ENCODE measurements around the gene CAMK1D. TPM values are rescaled to one million over a fixed set of nuclear protein-coding genes. Genes with fewer than 3 reads are reported as not detected.

Gene CAMK1D
- total RNA-seq, 1 donor from 2014 or later: 22.5 TPM

DNA sequence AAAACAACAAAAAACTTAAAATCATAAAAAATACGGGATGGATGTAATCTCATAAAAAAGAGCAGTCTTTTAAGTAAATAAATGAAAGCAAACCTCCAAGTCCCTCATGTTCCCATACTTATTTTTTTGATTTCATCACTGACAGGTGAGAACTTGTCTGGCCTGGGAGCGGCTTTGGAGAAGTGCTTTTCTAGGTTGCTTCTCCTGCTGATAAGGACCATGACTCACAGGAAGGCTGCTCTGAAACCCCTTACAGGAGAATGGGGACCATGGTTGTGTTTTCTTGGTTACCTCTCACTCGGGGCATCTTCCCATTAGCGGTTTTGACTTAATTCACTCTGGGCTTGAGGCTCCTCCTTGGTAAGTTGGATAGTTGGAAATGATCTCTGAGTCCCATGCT, 237.4 kb downstream of the CAMK1D start:
- no peaks in the 10 kb centered on the region for H3K9me3 ChIP-seq
- H3K27me3 ChIP-seq (ENCODE audit: low read depth): no peaks in the 10 kb centered on the region
- ATAC-seq: no peak
- H3K36me3 ChIP-seq: no peaks in the 10 kb centered on the region
- intact Hi-C loops (cut with DNase I): no loop called here
- DNase-seq: no peak
- TF ChIP-seq, protein P1, sequence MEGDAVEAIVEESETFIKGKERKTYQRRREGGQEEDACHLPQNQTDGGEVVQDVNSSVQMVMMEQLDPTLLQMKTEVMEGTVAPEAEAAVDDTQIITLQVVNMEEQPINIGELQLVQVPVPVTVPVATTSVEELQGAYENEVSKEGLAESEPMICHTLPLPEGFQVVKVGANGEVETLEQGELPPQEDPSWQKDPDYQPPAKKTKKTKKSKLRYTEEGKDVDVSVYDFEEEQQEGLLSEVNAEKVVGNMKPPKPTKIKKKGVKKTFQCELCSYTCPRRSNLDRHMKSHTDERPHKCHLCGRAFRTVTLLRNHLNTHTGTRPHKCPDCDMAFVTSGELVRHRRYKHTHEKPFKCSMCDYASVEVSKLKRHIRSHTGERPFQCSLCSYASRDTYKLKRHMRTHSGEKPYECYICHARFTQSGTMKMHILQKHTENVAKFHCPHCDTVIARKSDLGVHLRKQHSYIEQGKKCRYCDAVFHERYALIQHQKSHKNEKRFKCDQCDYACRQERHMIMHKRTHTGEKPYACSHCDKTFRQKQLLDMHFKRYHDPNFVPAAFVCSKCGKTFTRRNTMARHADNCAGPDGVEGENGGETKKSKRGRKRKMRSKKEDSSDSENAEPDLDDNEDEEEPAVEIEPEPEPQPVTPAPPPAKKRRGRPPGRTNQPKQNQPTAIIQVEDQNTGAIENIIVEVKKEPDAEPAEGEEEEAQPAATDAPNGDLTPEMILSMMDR (IDR thresholded peaks at IDR 0.05): no peak
- H3K4me1 ChIP-seq: no peaks in the 10 kb centered on the region
- no peak overlapping the region for H3K4me3 ChIP-seq
- H3K27ac ChIP-seq: no peak overlapping the region

DNA sequence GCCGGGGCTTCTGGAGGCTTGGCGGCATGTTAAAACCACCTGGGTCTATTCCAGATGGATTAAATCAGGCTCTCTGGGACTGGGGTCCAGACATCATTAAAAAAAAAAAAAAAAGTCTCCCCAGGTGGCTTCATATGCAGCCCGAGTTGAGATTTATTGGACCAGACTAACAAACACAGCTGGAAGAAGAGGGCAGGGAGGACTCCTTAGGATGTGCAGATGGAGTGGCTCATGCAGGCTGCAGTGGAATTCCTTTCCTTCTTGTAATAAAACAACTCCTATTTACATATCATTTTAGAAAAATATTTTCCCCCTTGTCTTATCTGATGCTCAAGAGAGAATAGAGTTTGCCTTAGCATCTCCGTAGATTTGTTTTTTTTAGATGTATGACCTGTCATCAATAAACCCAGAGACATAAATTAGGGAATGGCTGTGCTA, 238.1 kb downstream of the CAMK1D start:
- intact Hi-C loops (cut with DNase I): no loop called here
- TF ChIP-seq, protein P1 (IDR thresholded peaks at IDR 0.05): no peak
- DNase-seq: no peak
- Histone ChIP-seq H3K27ac (no peak overlapping the region), H3K36me3 (no peaks in the 10 kb centered on the region), H3K9me3 (no peaks in the 10 kb centered on the region), H3K4me1 (no peaks in the 10 kb centered on the region), H3K27me3 (ENCODE audit: low read depth) (no peaks in the 10 kb centered on the region), H3K4me3 (no peak overlapping the region)
- ATAC-seq: no peak

DNA sequence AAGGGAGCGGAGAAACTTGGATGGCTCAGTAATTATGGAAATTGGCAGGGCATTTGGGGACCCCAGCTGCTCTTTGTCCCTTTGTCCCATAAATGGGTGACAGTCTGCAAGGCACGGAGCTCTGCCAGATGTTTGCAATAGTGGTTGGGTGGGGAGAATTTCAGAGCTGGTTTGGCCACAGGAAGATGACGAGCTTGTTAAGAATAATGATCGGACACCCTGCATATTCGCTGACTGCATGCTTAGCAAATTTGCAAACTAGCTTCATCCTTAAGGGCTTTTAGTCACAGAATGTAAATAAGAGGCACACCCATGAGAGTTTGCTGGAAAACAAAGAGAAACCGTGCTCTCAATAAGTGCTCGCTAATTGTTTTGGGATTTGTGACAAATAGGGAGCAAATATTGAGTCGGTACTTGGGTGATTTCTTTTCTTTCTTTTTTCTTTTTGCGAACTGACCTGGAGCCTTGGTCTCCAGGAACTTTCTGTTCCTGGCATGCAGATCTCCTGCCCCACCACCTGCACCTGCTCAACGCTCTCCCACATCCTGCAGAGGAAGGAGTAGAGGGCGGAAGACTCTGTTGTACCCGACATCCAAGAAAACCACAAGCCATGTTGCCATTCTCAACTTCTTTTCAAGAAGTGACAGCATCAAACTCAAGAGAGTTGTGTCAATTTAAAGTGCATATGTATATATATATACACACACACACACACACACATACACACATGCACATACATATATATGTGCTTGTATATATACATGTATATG, 238.9 kb downstream of the CAMK1D start:
- no peaks in the 10 kb centered on the region for H3K4me1 ChIP-seq
- H3K27ac ChIP-seq: no peak overlapping the region
- H3K9me3 ChIP-seq: no peaks in the 10 kb centered on the region
- intact Hi-C loops (cut with DNase I): no loop called here
- ATAC-seq (peak in 1 of 2 donors; percentile 67), DNase-seq (no peak)
- H3K36me3 ChIP-seq: no peaks in the 10 kb centered on the region
- H3K4me3 ChIP-seq: no peak overlapping the region
- TF ChIP-seq, protein P1 (IDR thresholded peaks at IDR 0.05): no peak
- H3K27me3 ChIP-seq (ENCODE audit: low read depth): no peaks in the 10 kb centered on the region

DNA sequence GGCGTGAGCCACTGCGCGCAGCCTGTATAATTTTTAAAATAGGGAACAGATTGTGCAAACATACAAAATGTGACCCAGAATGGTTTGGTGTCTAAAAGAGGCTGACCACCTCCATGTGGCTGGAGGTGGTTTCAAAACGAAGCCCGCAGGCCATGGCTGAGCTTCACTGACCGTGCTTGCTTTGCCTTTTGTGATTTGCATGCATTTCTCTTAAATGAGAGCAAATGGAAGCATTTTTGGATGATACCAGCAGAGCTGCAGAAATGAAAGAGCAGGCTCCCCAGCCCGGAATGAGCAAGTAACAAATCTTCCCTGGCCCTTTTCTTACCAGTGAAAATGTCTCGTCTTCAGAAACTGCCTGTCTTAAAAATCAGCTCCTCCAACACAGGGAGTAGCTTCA, 239.9 kb downstream of the CAMK1D start:
- DNase-seq (no peak), ATAC-seq (no peak)
- no peak overlapping the region for H3K4me3 ChIP-seq
- no peak overlapping the region for H3K27ac ChIP-seq
- no peaks in the 10 kb centered on the region for H3K4me1 ChIP-seq
- TF ChIP-seq, protein P1 (IDR thresholded peaks at IDR 0.05): no peak
- intact Hi-C loops (cut with DNase I): no loop called here
- H3K27me3 ChIP-seq (ENCODE audit: low read depth): no peaks in the 10 kb centered on the region
- no peaks in the 10 kb centered on the region for H3K9me3 ChIP-seq
- no peaks in the 10 kb centered on the region for H3K36me3 ChIP-seq

DNA sequence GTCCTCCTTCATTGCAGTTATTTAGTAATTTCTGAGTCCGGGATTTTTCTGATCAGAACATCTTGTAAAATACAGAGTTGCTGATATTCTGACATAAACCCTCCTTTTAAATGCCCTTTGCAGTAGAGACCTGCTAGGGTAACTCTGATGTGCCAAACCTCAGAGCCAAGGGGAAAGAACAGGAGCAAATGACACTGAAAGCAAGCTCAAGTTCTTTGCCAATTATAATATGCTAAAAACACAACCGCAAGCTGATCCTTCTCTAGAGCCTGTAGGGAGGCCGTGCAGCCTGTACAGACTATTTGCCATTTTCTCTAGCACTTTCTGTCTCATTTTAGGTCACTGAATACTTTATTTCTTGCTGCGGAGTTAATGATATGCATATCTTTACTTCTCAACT, 240.4 kb downstream of the CAMK1D start:
- Histone ChIP-seq H3K9me3 (no peaks in the 10 kb centered on the region), H3K36me3 (no peaks in the 10 kb centered on the region), H3K27me3 (ENCODE audit: low read depth) (no peaks in the 10 kb centered on the region), H3K4me1 (no peaks in the 10 kb centered on the region), H3K4me3 (no peak overlapping the region), H3K27ac (no peak overlapping the region)
- DNase-seq: no peak
- no peak for ATAC-seq
- intact Hi-C loops (cut with DNase I): no loop called here
- TF ChIP-seq, protein P1 (IDR thresholded peaks at IDR 0.05): no peak
